Fibroblast of villous mesenchyme (primary cell): ENCODE results near the gene KRT6B. TPM values are rescaled to one million over a fixed set of nuclear protein-coding genes. Genes with fewer than 3 reads are reported as not detected.

Experiments
- DNase-seq: peaks from one replicate; pipeline ENCODE4 v3.0.0-alpha.2; 2010; ENCODE audit warnings: low read depth
- H3K4me3 ChIP-seq: 2 replicates; pipeline ENCODE4 v1.5.1; 2011; ENCODE audit warnings: low read depth, mild to moderate bottlenecking, low read length
- total RNA-seq: library from RNA; depleted of rRNA; stranded (reverse); fragments of >200 nt; gene quantifications from 2 replicates; pipeline ENCODE4 v1.2.3, GENCODE V29; 2012
- TF ChIP-seq, protein P1 (sequence below): IDR thresholded peaks from 2 replicates; pipeline ENCODE4 v1.5.1; 2012; ENCODE audit warnings: low read depth, mild to moderate bottlenecking, low read length; ENCODE audit not compliant: insufficient read depth

Gene KRT6B
- total RNA-seq, 1 donor = not detected

DNA sequence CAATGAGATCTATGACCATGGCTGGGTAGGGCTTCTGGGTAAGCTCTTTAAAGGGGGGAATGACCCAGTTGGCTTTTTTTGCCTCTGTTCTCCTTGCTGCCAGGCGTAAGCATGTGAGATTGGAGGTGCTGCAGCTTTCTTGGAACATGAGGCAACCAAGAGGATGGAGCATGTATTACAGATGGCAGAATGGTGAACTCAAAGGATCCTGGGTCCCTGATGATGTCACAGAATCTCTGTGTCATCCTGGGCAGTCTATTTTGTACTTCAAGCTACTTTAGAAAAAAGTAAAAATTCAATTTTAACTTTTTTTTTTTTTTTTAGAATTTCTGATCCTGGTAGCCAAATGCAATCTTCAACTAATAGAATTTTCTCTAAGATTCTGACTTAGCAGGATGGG is 53.8 kb downstream of the KRT6B start:
- H3K4me3 ChIP-seq = no peak overlapping the region
- no peak for DNase-seq
- TF ChIP-seq, protein P1, sequence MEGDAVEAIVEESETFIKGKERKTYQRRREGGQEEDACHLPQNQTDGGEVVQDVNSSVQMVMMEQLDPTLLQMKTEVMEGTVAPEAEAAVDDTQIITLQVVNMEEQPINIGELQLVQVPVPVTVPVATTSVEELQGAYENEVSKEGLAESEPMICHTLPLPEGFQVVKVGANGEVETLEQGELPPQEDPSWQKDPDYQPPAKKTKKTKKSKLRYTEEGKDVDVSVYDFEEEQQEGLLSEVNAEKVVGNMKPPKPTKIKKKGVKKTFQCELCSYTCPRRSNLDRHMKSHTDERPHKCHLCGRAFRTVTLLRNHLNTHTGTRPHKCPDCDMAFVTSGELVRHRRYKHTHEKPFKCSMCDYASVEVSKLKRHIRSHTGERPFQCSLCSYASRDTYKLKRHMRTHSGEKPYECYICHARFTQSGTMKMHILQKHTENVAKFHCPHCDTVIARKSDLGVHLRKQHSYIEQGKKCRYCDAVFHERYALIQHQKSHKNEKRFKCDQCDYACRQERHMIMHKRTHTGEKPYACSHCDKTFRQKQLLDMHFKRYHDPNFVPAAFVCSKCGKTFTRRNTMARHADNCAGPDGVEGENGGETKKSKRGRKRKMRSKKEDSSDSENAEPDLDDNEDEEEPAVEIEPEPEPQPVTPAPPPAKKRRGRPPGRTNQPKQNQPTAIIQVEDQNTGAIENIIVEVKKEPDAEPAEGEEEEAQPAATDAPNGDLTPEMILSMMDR = no peak

DNA sequence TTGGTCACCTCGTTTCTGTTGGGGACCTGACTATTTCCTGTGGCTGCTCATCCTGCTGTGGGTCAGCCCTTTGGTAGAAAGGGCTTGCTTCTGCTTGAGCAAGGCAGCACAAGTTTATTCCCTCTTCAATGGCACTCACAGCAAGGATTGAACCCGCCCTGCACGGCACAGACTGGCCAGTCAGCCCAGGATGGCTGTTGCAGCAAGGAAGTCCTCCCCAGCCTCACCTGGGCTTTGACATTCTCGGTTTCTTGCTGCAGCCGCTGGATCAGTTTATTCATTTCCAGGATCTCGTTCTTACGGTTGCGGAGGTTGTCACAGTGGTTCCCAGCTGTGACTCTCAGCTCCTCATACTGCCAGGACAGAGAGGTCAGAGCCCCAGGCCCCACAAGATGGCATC is 55.3 kb downstream of the KRT6B start:
- H3K4me3 ChIP-seq = no peak overlapping the region
- TF ChIP-seq, protein P1 = no peak
- no peak for DNase-seq

Other genes starting within 250 kb of the KRT6B start
- 20.6 and 36.7 TPM in 2 replicates for gene KRT7, start 218.9 kb downstream of the KRT6B start, total RNA-seq
- gene KRT86, start 177.5 kb downstream of the KRT6B start, total RNA-seq = under 0.01 TPM in 1 of 2 replicates, not detected in the other
- gene KRT81, start 160.6 kb downstream of the KRT6B start, total RNA-seq = not detected in 2 replicates
- gene KRT83, start 130.7 kb downstream of the KRT6B start, total RNA-seq = not detected in 2 replicates
- not detected in 2 replicates for gene KRT85, start 84.7 kb downstream of the KRT6B start, total RNA-seq
- gene KRT84, start 66.5 kb downstream of the KRT6B start, total RNA-seq = not detected in 2 replicates
- not detected in 2 replicates for gene KRT82, start 45.8 kb downstream of the KRT6B start, total RNA-seq
- gene KRT75, start 17.8 kb downstream of the KRT6B start, total RNA-seq = not detected in 2 replicates
- not detected in 2 replicates for gene KRT6C, start 21.7 kb upstream of the KRT6B start, total RNA-seq
- gene KRT6A, start 41.1 kb upstream of the KRT6B start, total RNA-seq = not detected in 2 replicates
- gene KRT5, start 68.2 kb upstream of the KRT6B start, total RNA-seq = under 0.01 and 0.32 TPM in 2 replicates
- not detected in 2 replicates for gene KRT71, start 101.0 kb upstream of the KRT6B start, total RNA-seq
- gene KRT74, start 121.7 kb upstream of the KRT6B start, total RNA-seq = not detected in 2 replicates
- not detected in 2 replicates for gene KRT72, start 149.3 kb upstream of the KRT6B start, total RNA-seq
- not detected in 2 replicates for gene KRT73, start 166.4 kb upstream of the KRT6B start, total RNA-seq
- gene KRT2, start 200.1 kb upstream of the KRT6B start, total RNA-seq = not detected in 2 replicates
- gene KRT1, start 228.3 kb upstream of the KRT6B start, total RNA-seq = not detected in 2 replicates